GM23248 (cell line): ENCODE data around the gene AMZ2. TPM values are rescaled to one million over a fixed set of nuclear protein-coding genes. Genes with fewer than 3 reads are reported as not detected.

Experiments used
- DNase-seq: peaks from one replicate; pipeline ENCODE4 v3.0.0-alpha.2; 2015
- H2AFZ ChIP-seq: fragments of 200-600 bp; sonication (generic); 2 replicates; pipeline ENCODE4 v1.6.1; 2016; ENCODE audit warnings: antibody characterized with exemption
- H3F3A ChIP-seq: fragments of 200-600 bp; sonication (generic); 2 replicates; pipeline ENCODE4 v1.6.1; 2016; ENCODE audit warnings: mild to moderate bottlenecking, antibody characterized with exemption, mixed run types; ENCODE audit not compliant: insufficient read depth
- H3K27ac ChIP-seq: fragments of 200-600 bp; sonication (generic); 2 replicates; pipeline ENCODE4 v1.5.1; 2016; ENCODE audit warnings: mild to moderate bottlenecking
- H3K27me3 ChIP-seq: fragments of 200-600 bp; sonication (generic); replicated peaks from 2 replicates; pipeline ENCODE4 v1.6.1; 2016; ENCODE audit warnings: mild to moderate bottlenecking; ENCODE audit not compliant: insufficient read depth
- H3K36me3 ChIP-seq: fragments of 200-600 bp; sonication (generic); 2 replicates; pipeline ENCODE4 v1.6.1; 2016; ENCODE audit warnings: low read depth, mild to moderate bottlenecking
- H3K4me1 ChIP-seq: fragments of 200-600 bp; sonication (generic); 2 replicates; pipeline ENCODE4 v1.6.1; 2016; ENCODE audit warnings: mild to moderate bottlenecking; ENCODE audit not compliant: insufficient read depth
- H3K4me2 ChIP-seq: fragments of 200-600 bp; sonication (generic); one replicate; pipeline ENCODE4 v1.6.1; 2016; ENCODE audit warnings: mild to moderate bottlenecking; ENCODE audit not compliant: unreplicated experiment
- H3K4me3 ChIP-seq: fragments of 200-600 bp; sonication (generic); 2 replicates; pipeline ENCODE4 v1.5.1; 2016; ENCODE audit warnings: mild to moderate bottlenecking
- H3K79me2 ChIP-seq: fragments of 200-600 bp; sonication (generic); 2 replicates; pipeline ENCODE4 v1.6.1; 2016; ENCODE audit warnings: mild to moderate bottlenecking; ENCODE audit not compliant: insufficient read depth
- H3K9ac ChIP-seq: fragments of 200-600 bp; sonication (generic); 2 replicates; pipeline ENCODE4 v1.6.1; 2016; ENCODE audit warnings: mild to moderate bottlenecking
- H3K9me2 ChIP-seq: fragments of 200-600 bp; sonication (generic); 2 replicates; pipeline ENCODE4 v1.6.1; 2016; ENCODE audit warnings: mixed run types, mild to moderate bottlenecking, moderate library complexity; ENCODE audit not compliant: insufficient read depth
- H3K9me3 ChIP-seq: fragments of 200-600 bp; sonication (generic); one replicate; pipeline ENCODE4 v1.6.1; 2017; ENCODE audit warnings: low read depth
- H4K20me1 ChIP-seq: fragments of 200-600 bp; sonication (generic); 2 replicates; pipeline ENCODE4 v1.6.0; 2016; ENCODE audit not compliant: insufficient read depth
- EZH2 ChIP-seq: fragments of 200-600 bp; sonication (generic); IDR thresholded peaks from 2 replicates; pipeline ENCODE4 v1.6.1; 2018; ENCODE audit warnings: antibody characterized with exemption, mild to moderate bottlenecking; ENCODE audit not compliant: insufficient read depth, poor library complexity, severe bottlenecking
- EZH2phosphoT487 ChIP-seq: fragments of 200-600 bp; sonication (generic); IDR thresholded peaks from 2 replicates; pipeline ENCODE4 v1.6.1; 2018; ENCODE audit warnings: antibody characterized with exemption, moderate library complexity, mild to moderate bottlenecking, low read depth; ENCODE audit not compliant: insufficient read depth
- WGBS, 2 experiments: methylation state at CpG; one replicate each; pipeline ENCODE4 v1.1.6; 2015 to 2017; ENCODE audit warnings: low lambda C conversion rate in 2 of 2, low coverage in 1 of 2; ENCODE audit errors: missing lambda C conversion rate in 2 of 2; 5-methylcytosine and 5-hydroxymethylcytosine counted together
- in situ Hi-C: fragments of 300-500 bp; cut with MboI; formaldehyde crosslinking; loops from 2 replicates; pipeline ENCODE4 v1.15.0; 2020
- polyA plus RNA-seq: library from polyadenylated mRNA; unstranded; fragments of >200 nt; fragmentation: Nextera tagmentation; extraction: Ambion mirVana; gene quantifications from 2 replicates; pipeline ENCODE4 v1.2.1, GENCODE V29; 2016
- total RNA-seq: library from RNA; depleted of rRNA; stranded (reverse); fragments of >200 nt; shearing (Covaris generic); gene quantifications from 2 replicates; pipeline ENCODE4 v1.2.3, GENCODE V29; 2014

AMZ2 gene
- total and polyA plus RNA-seq, 2 experiments from 2014 or later: 96.7 to 117 TPM

- TF ChIP-seq EZH2: no peak
- no peak for TF ChIP-seq EZH2phosphoT487
- no peaks in the 10 kb centered on the region for H4K20me1 ChIP-seq
- no peak overlapping the region for H3K4me2 ChIP-seq
- H3K9me2 ChIP-seq: no peaks in the 10 kb centered on the region
- H3K4me3 ChIP-seq: no peak overlapping the region
- peak overlapping the region; percentile 30 for H2AFZ ChIP-seq
- H3K4me1 ChIP-seq: peaks cover 5% of the 10 kb centered on the region; the same call in 1 of the 2 replicates
- DNase-seq: peak; percentile 33
- WGBS, 2 experiments: 66 to 68% methylated on average over 18 of the region's 18 CpGs
- H3K27me3 ChIP-seq: no peaks in the 10 kb centered on the region; the same call in 1 of the 2 replicates
- no peaks in the 10 kb centered on the region for H3K79me2 ChIP-seq
- H3F3A ChIP-seq: peaks cover 10% of the 10 kb centered on the region; the same call in 1 of the 2 replicates
- no peaks in the 10 kb centered on the region for H3K36me3 ChIP-seq
- in situ Hi-C loops: no loop called here
- H3K9ac ChIP-seq: no peak overlapping the region
- no peak overlapping the region for H3K27ac ChIP-seq
- no peaks in the 10 kb centered on the region for H3K9me3 ChIP-seq
Observed at GRCh38 chr17:68296217-68297191, 48.7 kb downstream of the AMZ2 start.

- Histone ChIP-seq H3K9me3 (no peaks in the 10 kb centered on the region), H3K79me2 (no peaks in the 10 kb centered on the region), H4K20me1 (no peaks in the 10 kb centered on the region), H3K4me2 (no peak overlapping the region), H3K9me2 (no peaks in the 10 kb centered on the region), H3K27me3 (no peaks in the 10 kb centered on the region; the same call in 1 of the 2 replicates), H3K9ac (no peak overlapping the region), H3K4me1 (peaks cover 5% of the 10 kb centered on the region; the same call in 1 of the 2 replicates), H3F3A (peaks cover 10% of the 10 kb centered on the region; the same call in 1 of the 2 replicates), H2AFZ (peak overlapping the region; percentile 30), H3K36me3 (no peaks in the 10 kb centered on the region), H3K4me3 (no peak overlapping the region), H3K27ac (no peak overlapping the region)
- WGBS, 2 experiments: 32 to 33% methylated on average over 4 of the region's 4 CpGs
- no peak for TF ChIP-seq EZH2phosphoT487
- no peak for TF ChIP-seq EZH2
- DNase-seq: peak; percentile 33
- in situ Hi-C loops: no loop called here
Observed at GRCh38 chr17:68297195-68297594, 49.4 kb downstream of the AMZ2 start.

- H3K36me3 ChIP-seq: no peaks in the 10 kb centered on the region
- H3K27me3 ChIP-seq: no peaks in the 10 kb centered on the region; the same call in 1 of the 2 replicates
- H3K4me2 ChIP-seq: no peak overlapping the region
- H2AFZ ChIP-seq: no peak overlapping the region
- no peaks in the 10 kb centered on the region for H3F3A ChIP-seq
- no peak overlapping the region for H3K4me3 ChIP-seq
- no peak for DNase-seq
- H3K9me3 ChIP-seq: no peaks in the 10 kb centered on the region
- peaks cover 5% of the 10 kb centered on the region; the same call in 1 of the 2 replicates for H3K4me1 ChIP-seq
- H3K27ac ChIP-seq: no peak overlapping the region
- H3K9me2 ChIP-seq: no peaks in the 10 kb centered on the region
- in situ Hi-C loops: no loop called here
- H3K79me2 ChIP-seq: no peaks in the 10 kb centered on the region
- TF ChIP-seq EZH2 (no peak), EZH2phosphoT487 (no peak)
- H4K20me1 ChIP-seq: no peaks in the 10 kb centered on the region
- H3K9ac ChIP-seq: no peak overlapping the region
Observed at GRCh38 chr17:68298601-68299000, 50.8 kb downstream of the AMZ2 start.

GRCh38 chr17:68299817-68300216 is 52.0 kb downstream of the AMZ2 start:
- Histone ChIP-seq H3K9ac (no peak overlapping the region), H3K4me2 (no peak overlapping the region), H3K79me2 (no peaks in the 10 kb centered on the region), H3K36me3 (no peaks in the 10 kb centered on the region), H3K27me3 (no peaks in the 10 kb centered on the region; the same call in 1 of the 2 replicates), H3K9me3 (no peaks in the 10 kb centered on the region), H4K20me1 (no peaks in the 10 kb centered on the region), H3K9me2 (no peaks in the 10 kb centered on the region), H3K4me3 (no peak overlapping the region), H3K4me1 (peaks cover 9% of the 10 kb centered on the region; the same call in 1 of the 2 replicates), H2AFZ (no peak overlapping the region), H3K27ac (no peak overlapping the region), H3F3A (no peaks in the 10 kb centered on the region)
- TF ChIP-seq EZH2phosphoT487 (no peak), EZH2 (no peak)
- 84 to 86% methylated on average over 3 of the region's 3 CpGs for WGBS, 2 experiments
- in situ Hi-C loops: no loop called here
- DNase-seq: no peak
